GM19023 (cell line): ENCODE measurements around the gene PIGK.
"Not testable (repeated sequence)": the region's sequence is repeated elsewhere in the genome, so short reads cannot be mapped to it uniquely, and the experiment has no call there.

Source experiments
- ATAC-seq: cut with Tn5 transposase; IDR thresholded peaks from one replicate; pipeline ENCODE4 v1.9.1; 2021; ENCODE audit warnings: mild to moderate bottlenecking, moderate library complexity; ENCODE audit not compliant: unreplicated experiment

Gene PIGK

GRCh38 chr1:77219166-77219887, at the start of gene PIGK:
Gene PIGK, minus strand, starts transcription at chr1:77219430. Its CDS starts 28 bp downstream, at chr1:77219402.
- ATAC-seq, result peak; percentile 99

GRCh38 chr1:77267035-77267434, 47.8 kb upstream of the PIGK start:
- ATAC-seq, result no peak

- ATAC-seq, result no peak
Observed at GRCh38 chr1:77265180-77265579, 46.0 kb upstream of the PIGK start.

GRCh38 chr1:77263708-77264107, 44.5 kb upstream of the PIGK start:
- no peak for ATAC-seq

- ATAC-seq, result no peak
Observed at GRCh38 chr1:77253211-77253610, 34.0 kb upstream of the PIGK start.

GRCh38 chr1:77250126-77250525, 30.9 kb upstream of the PIGK start:
- ATAC-seq, result no peak

GRCh38 chr1:77245830-77246229, 26.6 kb upstream of the PIGK start:
- no peak for ATAC-seq

- ATAC-seq, result no peak
Observed at GRCh38 chr1:77239311-77239710, 20.1 kb upstream of the PIGK start.

- ATAC-seq, result no peak
Observed at GRCh38 chr1:77238462-77238861, 19.2 kb upstream of the PIGK start.

- ATAC-seq, result no peak
Observed at GRCh38 chr1:77234943-77235342, 15.7 kb upstream of the PIGK start.

- no peak for ATAC-seq
Observed at GRCh38 chr1:77234096-77234495, 14.9 kb upstream of the PIGK start.

- ATAC-seq, result no peak
Observed at GRCh38 chr1:77232829-77233228, 13.6 kb upstream of the PIGK start.

- ATAC-seq, result no peak
Observed at GRCh38 chr1:77230051-77230450, 10.8 kb upstream of the PIGK start.

GRCh38 chr1:77228836-77229235, 9.6 kb upstream of the PIGK start:
- ATAC-seq, result no peak

GRCh38 chr1:77227381-77227780, 8.2 kb upstream of the PIGK start:
- ATAC-seq, result no peak

GRCh38 chr1:77222496-77222895, 3.3 kb upstream of the PIGK start:
- no peak for ATAC-seq

- ATAC-seq, result no peak
Observed at GRCh38 chr1:77220687-77221463, 1.6 kb upstream of the PIGK start.

- ATAC-seq, result peak; percentile 43
Observed at GRCh38 chr1:77218477-77219165, 609 bp downstream of the PIGK start.

- ATAC-seq, result not testable (repeated sequence)
Observed at GRCh38 chr1:77204043-77204442, 15.2 kb downstream of the PIGK start.

GRCh38 chr1:77202751-77203150, 16.5 kb downstream of the PIGK start:
- no peak for ATAC-seq

- no peak for ATAC-seq
Observed at GRCh38 chr1:77200806-77201205, 18.4 kb downstream of the PIGK start.

- no peak for ATAC-seq
Observed at GRCh38 chr1:77200293-77200692, 18.9 kb downstream of the PIGK start.
